ENCODE results near the gene BCL3. TPM values are rescaled to one million over a fixed set of nuclear protein-coding genes. Genes with fewer than 3 reads are reported as not detected.

Gene BCL3
- total RNA-seq, 4 donors from 2014 or later = 3.2 to 58.8 (median 11.9) TPM

GRCh38 chr19:44731622-44732021, 16.9 kb upstream of the BCL3 start:
- H3K4me3 ChIP-seq = no peak overlapping the region
- H3K4me1 ChIP-seq = no peaks in the 10 kb centered on the region
- no peaks in the 10 kb centered on the region for H3K9me3 ChIP-seq
- intact Hi-C loops (cut with DNase I; ENCODE audit: low total_unique reads) = no loop called here
- TF ChIP-seq POLR2A (IDR thresholded peaks at IDR 0.05) (no peak), CTCF (IDR thresholded peaks at IDR 0.05) (no peak)
- no peaks in the 10 kb centered on the region for H3K27me3 ChIP-seq
- no peaks in the 10 kb centered on the region for H3K36me3 ChIP-seq
- H3K27ac ChIP-seq = no peak overlapping the region
- no peak for DNase-seq

- no peaks in the 10 kb centered on the region for H3K27me3 ChIP-seq
- H3K4me3 ChIP-seq = no peak overlapping the region
- no peak overlapping the region for H3K27ac ChIP-seq
- no peaks in the 10 kb centered on the region for H3K36me3 ChIP-seq
- intact Hi-C loops (cut with DNase I; ENCODE audit: low total_unique reads) = no loop called here
- TF ChIP-seq CTCF (IDR thresholded peaks at IDR 0.05) = no peak
- no peak for TF ChIP-seq POLR2A (IDR thresholded peaks at IDR 0.05)
- no peaks in the 10 kb centered on the region for H3K9me3 ChIP-seq
- no peak for DNase-seq
- H3K4me1 ChIP-seq = no peaks in the 10 kb centered on the region
These were observed 16.1 kb upstream of the BCL3 start for GRCh38 chr19:44732235-44733014.

- H3K9me3 ChIP-seq = no peaks in the 10 kb centered on the region
- no peak overlapping the region for H3K4me3 ChIP-seq
- H3K27ac ChIP-seq = no peak overlapping the region
- no peaks in the 10 kb centered on the region for H3K36me3 ChIP-seq
- DNase-seq = no peak
- intact Hi-C loops (cut with DNase I; ENCODE audit: low total_unique reads) = no loop called here
- H3K27me3 ChIP-seq = no peaks in the 10 kb centered on the region
- TF ChIP-seq CTCF (IDR thresholded peaks at IDR 0.05) (no peak), POLR2A (IDR thresholded peaks at IDR 0.05) (no peak)
- no peaks in the 10 kb centered on the region for H3K4me1 ChIP-seq
These were observed 14.2 kb upstream of the BCL3 start for GRCh38 chr19:44734357-44734756.

GRCh38 chr19:44735011-44735410, 13.5 kb upstream of the BCL3 start:
- H3K36me3 ChIP-seq = no peaks in the 10 kb centered on the region
- no peaks in the 10 kb centered on the region for H3K9me3 ChIP-seq
- DNase-seq = no peak
- no peak for TF ChIP-seq POLR2A (IDR thresholded peaks at IDR 0.05)
- TF ChIP-seq CTCF (IDR thresholded peaks at IDR 0.05) = no peak
- intact Hi-C loops (cut with DNase I; ENCODE audit: low total_unique reads) = no loop called here
- H3K27ac ChIP-seq = no peak overlapping the region
- no peaks in the 10 kb centered on the region for H3K4me1 ChIP-seq
- H3K4me3 ChIP-seq = no peak overlapping the region
- no peaks in the 10 kb centered on the region for H3K27me3 ChIP-seq

- TF ChIP-seq POLR2A (IDR thresholded peaks at IDR 0.05) (no peak), CTCF (IDR thresholded peaks at IDR 0.05) (no peak)
- H3K4me3 ChIP-seq = no peak overlapping the region
- H3K9me3 ChIP-seq = no peaks in the 10 kb centered on the region
- intact Hi-C loops (cut with DNase I; ENCODE audit: low total_unique reads) = no loop called here
- no peak for DNase-seq
- H3K36me3 ChIP-seq = no peaks in the 10 kb centered on the region
- no peak overlapping the region for H3K27ac ChIP-seq
- H3K27me3 ChIP-seq = no peaks in the 10 kb centered on the region
- H3K4me1 ChIP-seq = peaks cover 4 to 5% of the 10 kb centered on the region in 2 donors
These were observed 11.1 kb upstream of the BCL3 start for GRCh38 chr19:44737238-44738071.

Data from uterus (tissue), 4 donors.